Measurements from ENCODE around the gene SMIM13. TPM values are rescaled to one million over a fixed set of nuclear protein-coding genes. Genes with fewer than 3 reads are reported as not detected.
A peak's percentile ranks its signal among the peaks of the same experiment; 100 is the strongest.
"Not testable (repeated sequence)": the region's sequence is repeated elsewhere in the genome, so short reads cannot be mapped to it uniquely, and the experiment has no call there.

SMIM13 gene
- total and polyA plus RNA-seq, 5 experiments from 2014 or later, result 1.7 to 5.7 (median 3.0) TPM

DNA sequence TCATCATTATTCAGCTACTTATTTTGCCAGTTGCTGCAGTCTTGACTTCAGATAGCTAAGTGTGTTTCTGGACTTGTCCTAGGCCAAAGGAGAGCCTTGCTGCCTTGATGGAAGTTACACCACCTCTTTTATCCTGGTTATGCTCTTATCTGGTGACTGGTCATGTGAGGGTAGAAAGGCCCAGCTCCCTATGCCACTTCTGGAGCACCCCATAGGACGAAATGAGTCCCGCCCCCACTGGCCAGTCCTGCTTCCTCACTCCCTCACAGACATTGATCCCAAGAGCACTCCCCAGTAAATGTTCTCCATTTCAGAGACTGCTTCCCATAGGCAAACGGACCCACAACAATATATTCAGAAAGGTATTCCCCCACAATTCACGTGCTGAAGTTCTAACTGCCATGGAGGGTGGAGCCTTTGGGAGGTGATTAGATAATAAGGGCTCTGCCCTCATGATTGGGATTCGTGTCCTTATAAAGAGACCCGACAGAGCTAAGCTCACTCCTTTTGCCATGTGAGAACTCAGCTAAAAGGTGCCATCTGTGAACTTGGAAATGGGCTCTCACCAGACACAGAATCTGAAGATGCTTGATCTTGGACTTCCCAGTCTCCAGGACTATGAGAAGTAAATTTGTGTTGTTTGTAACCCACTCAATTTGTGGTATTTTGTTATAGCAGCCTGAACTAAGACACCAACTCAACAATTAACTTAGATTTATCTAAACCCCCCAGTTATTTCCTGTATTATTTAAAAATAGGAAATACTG lies 28.0 kb upstream of the SMIM13 start:
- POLR2A ChIA-PET, result no interaction called here
- DNase-seq, result no peak
- no peak for ATAC-seq
- H3K4me1 Mint-ChIP-seq, result no peaks in the 10 kb centered on the region
- H3K4me3 Mint-ChIP-seq, result no peak overlapping the region
- H3K36me3 Mint-ChIP-seq, result no peaks in the 10 kb centered on the region
- no peak overlapping the region for H3K27ac Mint-ChIP-seq
- H3K27me3 Mint-ChIP-seq, result peaks cover 3 to 9% (median 4%) of the 10 kb centered on the region in 5 donors
- no peaks in the 10 kb centered on the region for H3K9me3 Mint-ChIP-seq

GRCh38 chr6:11066505-11067347 lies 26.9 kb upstream of the SMIM13 start:
- DNase-seq (no peak), ATAC-seq (no peak)
- Mint-ChIP-seq H3K27me3 (peaks cover 0 to 9% (median 4%) of the 10 kb centered on the region in 5 donors), H3K4me1 (no peaks in the 10 kb centered on the region), H3K9me3 (no peaks in the 10 kb centered on the region), H3K4me3 (no peak overlapping the region), H3K27ac (no peak overlapping the region), H3K36me3 (no peaks in the 10 kb centered on the region)
- POLR2A ChIA-PET, result no interaction called here

DNA sequence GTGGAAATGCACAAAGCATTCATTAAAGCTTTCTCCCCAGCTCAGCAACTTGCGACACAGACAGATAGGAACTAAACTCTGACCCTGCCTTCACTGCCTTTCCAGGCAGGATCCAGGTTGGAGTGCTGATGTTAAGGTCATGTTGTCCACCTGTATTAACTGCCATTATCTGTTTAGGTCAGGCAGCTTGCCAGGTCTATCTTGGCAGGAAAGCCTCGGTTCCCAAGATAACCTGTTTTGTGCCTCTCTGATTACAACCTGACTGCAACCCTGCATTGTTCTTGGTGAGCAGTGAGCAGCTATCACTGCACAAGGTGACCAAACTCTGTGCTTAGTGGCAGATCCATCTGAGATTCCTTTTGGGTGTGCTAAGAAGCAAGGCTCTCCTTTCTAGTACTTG lies 26.3 kb upstream of the SMIM13 start:
- H3K9me3 Mint-ChIP-seq, result no peaks in the 10 kb centered on the region
- H3K27ac Mint-ChIP-seq, result no peak overlapping the region
- H3K36me3 Mint-ChIP-seq, result no peaks in the 10 kb centered on the region
- POLR2A ChIA-PET, result no interaction called here
- no peak for ATAC-seq
- peaks cover 0 to 10% (median 4%) of the 10 kb centered on the region in 5 donors for H3K27me3 Mint-ChIP-seq
- H3K4me1 Mint-ChIP-seq, result no peaks in the 10 kb centered on the region
- DNase-seq, result no peak
- H3K4me3 Mint-ChIP-seq, result no peak overlapping the region

- ATAC-seq (no peak), DNase-seq (no peak)
- no peaks in the 10 kb centered on the region for H3K36me3 Mint-ChIP-seq
- peaks cover 0 to 7% (median 0%) of the 10 kb centered on the region in 5 donors for H3K27me3 Mint-ChIP-seq
- H3K4me3 Mint-ChIP-seq, result no peak overlapping the region
- no peaks in the 10 kb centered on the region for H3K9me3 Mint-ChIP-seq
- peak overlapping the region in 1 of 10 donors; percentile 14 for H3K27ac Mint-ChIP-seq
- POLR2A ChIA-PET, result no interaction called here
- no peaks in the 10 kb centered on the region for H3K4me1 Mint-ChIP-seq
Measured at GRCh38 chr6:11069760-11070159, 23.9 kb upstream of the SMIM13 start.

GRCh38 chr6:11072101-11072500 lies 21.5 kb upstream of the SMIM13 start:
- POLR2A ChIA-PET, result no interaction called here
- H3K4me3 Mint-ChIP-seq, result no peak overlapping the region
- no peaks in the 10 kb centered on the region for H3K36me3 Mint-ChIP-seq
- no peak for DNase-seq
- H3K27me3 Mint-ChIP-seq, result peaks cover 0 to 7% (median 0%) of the 10 kb centered on the region in 5 donors
- ATAC-seq, result no peak
- no peaks in the 10 kb centered on the region for H3K9me3 Mint-ChIP-seq
- H3K4me1 Mint-ChIP-seq, result peaks cover 0 to 3% (median 0%) of the 10 kb centered on the region in 4 donors
- H3K27ac Mint-ChIP-seq, result peak overlapping the region in 1 of 10 donors; percentile 68

DNA sequence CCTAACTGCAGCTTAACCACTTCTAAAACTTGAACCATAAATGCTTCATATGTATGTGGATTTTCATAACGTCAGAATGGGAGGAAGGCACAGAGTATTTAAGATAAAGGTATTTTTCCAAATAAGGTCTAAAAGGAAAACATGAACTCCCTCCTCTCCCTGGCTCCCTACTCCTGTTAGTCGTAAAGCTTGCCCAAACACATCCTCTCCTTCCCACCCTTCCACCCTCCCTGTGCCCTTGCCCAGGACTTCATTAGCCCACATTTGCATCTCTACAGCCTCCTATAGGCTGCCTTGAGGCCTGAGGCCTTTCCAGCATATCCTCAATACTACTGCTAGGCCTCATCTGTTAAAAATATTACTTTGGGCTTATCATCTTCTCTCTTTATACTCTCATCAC lies 17.1 kb upstream of the SMIM13 start:
- POLR2A ChIA-PET, result no interaction called here
- Mint-ChIP-seq H3K4me3 (no peak overlapping the region), H3K27me3 (peaks cover 0 to 4% (median 2%) of the 10 kb centered on the region in 5 donors), H3K4me1 (peaks cover 0 to 3% (median 0%) of the 10 kb centered on the region in 4 donors), H3K9me3 (no peaks in the 10 kb centered on the region), H3K36me3 (no peaks in the 10 kb centered on the region), H3K27ac (no peak overlapping the region)
- no peak for DNase-seq
- no peak for ATAC-seq

- DNase-seq (no peak), ATAC-seq (no peak)
- Mint-ChIP-seq H3K9me3 (no peaks in the 10 kb centered on the region), H3K27me3 (peaks cover 0 to 4% (median 0%) of the 10 kb centered on the region in 5 donors), H3K4me3 (no peak overlapping the region), H3K27ac (no peak overlapping the region), H3K4me1 (peaks cover 0 to 3% (median 0%) of the 10 kb centered on the region in 4 donors), H3K36me3 (no peaks in the 10 kb centered on the region)
- POLR2A ChIA-PET, result no interaction called here
Measured at GRCh38 chr6:11078266-11078665, 15.4 kb upstream of the SMIM13 start.

DNA sequence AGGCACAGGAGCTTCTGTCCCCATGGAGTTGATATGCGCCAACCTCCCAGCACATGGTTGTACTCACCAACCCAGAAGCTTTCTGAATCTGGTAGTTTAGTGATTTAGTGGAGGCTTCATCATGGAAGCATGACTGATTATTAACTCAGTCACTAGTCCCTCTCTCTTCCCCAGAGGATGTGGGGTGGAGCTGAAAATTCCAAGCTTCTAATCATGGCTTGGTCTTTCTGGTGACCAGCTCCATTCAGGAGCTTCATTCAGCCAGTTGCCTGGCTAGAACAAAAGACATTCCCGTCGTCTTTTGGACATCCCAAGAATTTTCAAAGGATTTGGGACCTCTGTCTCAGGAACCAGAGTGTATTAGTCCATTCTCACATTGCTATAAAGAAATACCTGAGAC lies 13.3 kb upstream of the SMIM13 start:
- H3K4me1 Mint-ChIP-seq, result peaks cover 0 to 3% (median 0%) of the 10 kb centered on the region in 4 donors
- DNase-seq, result no peak
- H3K27ac Mint-ChIP-seq, result no peak overlapping the region
- no peak overlapping the region for H3K4me3 Mint-ChIP-seq
- no peaks in the 10 kb centered on the region for H3K9me3 Mint-ChIP-seq
- ATAC-seq, result no peak
- POLR2A ChIA-PET, result no interaction called here
- no peaks in the 10 kb centered on the region for H3K36me3 Mint-ChIP-seq
- peaks cover 1 to 20% (median 4%) of the 10 kb centered on the region in 5 donors for H3K27me3 Mint-ChIP-seq

- H3K4me1 Mint-ChIP-seq, result no peaks in the 10 kb centered on the region
Measured at GRCh38 chr6:11083491-11083890, 10.1 kb upstream of the SMIM13 start.

DNA sequence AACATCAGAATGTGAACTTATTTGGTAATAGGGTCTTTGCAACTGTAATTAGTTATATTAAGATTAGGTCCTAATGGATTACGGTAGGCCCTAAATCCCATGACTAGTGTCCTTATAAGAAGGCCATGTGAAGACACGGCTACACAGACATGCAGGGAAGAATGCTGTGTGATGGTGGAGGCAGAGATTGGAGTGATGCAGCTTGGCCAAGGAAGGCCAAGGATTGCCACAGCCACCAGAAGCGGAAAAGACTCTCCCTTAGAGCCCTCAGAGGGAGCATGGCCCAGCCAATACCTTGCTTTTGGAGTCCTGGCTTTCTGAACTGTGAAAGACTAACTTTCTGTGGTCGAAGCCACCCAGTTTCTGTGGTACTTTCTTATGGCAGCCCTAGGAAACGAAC lies 9.7 kb upstream of the SMIM13 start:
- Mint-ChIP-seq H3K4me1 (no peaks in the 10 kb centered on the region), H3K27me3 (peaks cover 1 to 20% (median 4%) of the 10 kb centered on the region in 5 donors), H3K36me3 (no peaks in the 10 kb centered on the region), H3K9me3 (no peaks in the 10 kb centered on the region), H3K27ac (no peak overlapping the region), H3K4me3 (no peak overlapping the region)
- DNase-seq (no peak), ATAC-seq (no peak)
- POLR2A ChIA-PET, result no interaction called here

More at GRCh38 chr6:11083491-11083890, 10.1 kb upstream of the SMIM13 start:
- Mint-ChIP-seq H3K27ac (no peak overlapping the region), H3K27me3 (peaks cover 1 to 20% (median 4%) of the 10 kb centered on the region in 5 donors), H3K4me3 (no peak overlapping the region), H3K36me3 (no peaks in the 10 kb centered on the region), H3K9me3 (no peaks in the 10 kb centered on the region)
- DNase-seq (no peak), ATAC-seq (no peak)
- POLR2A ChIA-PET, result no interaction called here

DNA sequence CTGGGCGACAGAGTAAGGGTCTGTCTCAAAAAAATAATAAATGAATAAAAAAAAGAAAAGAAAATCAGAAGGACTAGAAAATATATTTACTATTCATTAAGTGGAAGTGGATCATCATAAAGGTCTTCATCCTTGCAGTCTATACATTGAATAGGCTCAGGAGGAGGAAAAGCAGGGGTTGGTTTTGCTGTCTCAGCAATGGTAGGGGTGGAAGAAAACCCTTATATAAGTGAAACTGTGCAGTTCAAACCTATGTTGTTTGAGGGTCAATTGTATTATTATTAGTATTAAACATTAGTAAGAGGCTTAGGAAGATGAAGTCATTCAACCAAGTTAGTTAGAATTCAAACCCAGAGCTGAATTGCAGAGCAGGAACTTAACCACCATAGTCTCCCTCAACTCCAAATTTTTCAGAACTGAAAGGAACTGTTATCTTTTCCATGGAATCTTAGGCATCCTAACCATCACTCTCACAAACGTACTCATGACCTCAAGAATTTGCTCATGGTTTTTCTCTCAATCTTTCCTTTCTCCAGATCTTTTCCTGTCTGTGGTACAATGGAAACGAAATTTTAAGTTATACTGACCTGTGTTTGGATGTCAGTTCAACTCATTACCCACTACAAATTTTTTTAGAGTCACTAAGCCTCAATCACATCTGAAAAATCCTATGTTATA lies 7.7 kb upstream of the SMIM13 start:
- no peaks in the 10 kb centered on the region for H3K9me3 Mint-ChIP-seq
- ATAC-seq (no peak), DNase-seq (no peak)
- POLR2A ChIA-PET, result no interaction called here
- H3K4me3 Mint-ChIP-seq, result no peak overlapping the region
- H3K36me3 Mint-ChIP-seq, result no peaks in the 10 kb centered on the region
- H3K4me1 Mint-ChIP-seq, result no peaks in the 10 kb centered on the region
- peaks cover 0 to 20% (median 2%) of the 10 kb centered on the region in 5 donors for H3K27me3 Mint-ChIP-seq
- no peak overlapping the region for H3K27ac Mint-ChIP-seq

GRCh38 chr6:11087141-11087812 lies 6.4 kb upstream of the SMIM13 start:
- H3K4me3 Mint-ChIP-seq, ATAC-seq, H3K27ac Mint-ChIP-seq, DNase-seq, H3K4me1 Mint-ChIP-seq, H3K9me3 Mint-ChIP-seq, POLR2A ChIA-PET, H3K36me3 Mint-ChIP-seq: not testable (repeated sequence)
- H3K27me3 Mint-ChIP-seq, result peaks cover 0 to 20% (median 2%) of the 10 kb centered on the region in 5 donors
